AG08395 (cell line): ENCODE results near the gene ZC2HC1C.
"Not testable (repeated sequence)": the region's sequence is repeated elsewhere in the genome, so short reads cannot be mapped to it uniquely, and the experiment has no call there.

Experiments
- DNase-seq: peaks from one replicate; pipeline ENCODE4 v3.0.0; 2012; ENCODE audit warnings: mixed read lengths, low spot score

Gene ZC2HC1C

DNA sequence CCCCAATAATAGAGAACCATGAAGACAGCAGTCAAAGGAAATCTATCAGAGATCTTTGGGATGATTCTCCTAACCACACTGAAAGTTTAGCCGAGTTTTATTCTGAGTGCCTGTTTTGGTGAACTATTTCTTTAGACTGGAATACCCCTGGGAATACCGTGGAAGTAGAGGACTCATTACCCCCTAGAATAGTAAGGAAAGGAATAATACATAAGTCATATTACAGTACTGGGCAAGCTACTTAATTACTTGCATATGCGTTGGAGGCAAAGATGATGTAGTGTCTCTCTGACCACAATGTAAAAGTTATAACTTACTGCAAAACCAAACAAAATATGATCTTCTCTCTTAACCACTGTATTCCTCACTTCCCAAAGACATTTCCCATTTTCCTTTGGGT, 25.5 kb downstream of the ZC2HC1C start:
- DNase-seq, result no peak

DNA sequence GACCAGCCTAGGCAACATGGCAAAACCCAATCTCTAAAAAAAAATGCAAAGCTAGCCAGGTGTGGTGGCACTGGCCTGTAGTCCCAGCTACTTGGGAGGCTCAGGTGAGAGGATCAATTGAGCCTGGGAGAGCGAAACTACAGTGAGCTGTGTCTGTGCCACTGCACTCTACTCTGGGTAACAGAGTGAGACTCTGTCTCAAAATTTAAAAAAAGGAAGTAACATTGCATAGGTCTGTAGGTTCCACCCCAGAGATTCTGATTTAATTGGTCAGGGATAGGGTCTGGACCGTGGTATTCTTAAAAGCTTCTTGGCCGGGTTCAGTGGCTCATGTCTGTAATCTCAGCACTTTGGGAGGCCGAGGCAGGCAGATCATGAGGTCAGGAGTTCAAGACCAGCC, 26.2 kb downstream of the ZC2HC1C start:
- DNase-seq, result no peak

DNA sequence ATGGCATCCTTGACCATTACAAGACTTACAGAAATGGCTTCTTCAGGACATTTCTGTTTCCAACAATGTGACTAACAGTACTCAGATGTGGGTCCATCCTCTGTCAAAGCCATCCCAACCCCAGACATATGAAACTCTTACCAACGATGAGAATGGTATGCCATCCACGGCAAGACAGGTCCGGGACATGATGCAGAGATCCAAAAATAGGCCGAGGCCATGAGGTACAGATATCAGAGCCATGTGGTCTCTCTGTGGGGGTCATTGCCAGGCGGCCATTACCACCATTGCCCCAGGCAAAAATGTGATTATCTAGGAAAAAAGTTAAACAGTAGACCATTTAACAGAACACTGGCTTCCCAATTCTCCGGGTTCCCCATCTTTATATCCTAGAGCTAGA, 27.5 kb downstream of the ZC2HC1C start:
- no peak for DNase-seq

DNA sequence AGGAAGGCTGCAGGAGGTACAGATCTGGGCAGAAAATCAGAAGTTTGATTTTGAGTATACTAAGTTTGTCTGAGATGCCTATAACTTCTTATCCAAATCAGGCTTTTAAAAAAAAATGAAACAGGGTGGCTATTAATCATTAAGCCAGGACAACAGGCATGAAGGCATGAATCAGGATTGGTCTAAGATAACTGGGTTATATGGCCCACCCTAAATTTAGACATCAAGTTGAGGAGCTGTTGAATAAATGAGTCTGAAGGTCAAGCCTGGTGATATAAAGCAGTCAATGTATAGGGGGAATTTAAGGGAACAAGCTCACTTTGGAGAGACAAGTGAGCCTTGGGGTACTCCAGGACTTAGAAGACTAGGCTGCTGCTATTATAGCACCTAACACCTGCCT, 28.8 kb downstream of the ZC2HC1C start:
- DNase-seq, result no peak

DNA sequence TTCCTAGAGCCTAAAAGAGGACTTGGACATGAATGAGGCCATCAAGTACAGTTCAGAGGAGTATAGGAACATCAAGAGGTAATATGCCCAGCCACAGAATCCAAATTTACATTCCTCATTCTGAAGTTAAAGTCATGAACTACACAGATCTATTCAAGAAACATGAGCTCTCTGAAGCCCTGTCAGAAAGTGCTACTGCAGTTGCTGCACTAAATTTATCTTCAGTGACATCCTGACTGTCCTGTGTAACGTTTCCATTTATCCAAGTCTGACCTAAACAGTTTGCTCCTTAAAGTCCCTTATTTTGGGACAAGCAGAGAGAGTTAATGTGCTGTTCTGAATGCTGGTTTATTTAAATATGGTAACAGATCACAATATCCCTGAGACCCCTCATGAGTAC, 29.2 kb downstream of the ZC2HC1C start:
- no peak for DNase-seq

DNA sequence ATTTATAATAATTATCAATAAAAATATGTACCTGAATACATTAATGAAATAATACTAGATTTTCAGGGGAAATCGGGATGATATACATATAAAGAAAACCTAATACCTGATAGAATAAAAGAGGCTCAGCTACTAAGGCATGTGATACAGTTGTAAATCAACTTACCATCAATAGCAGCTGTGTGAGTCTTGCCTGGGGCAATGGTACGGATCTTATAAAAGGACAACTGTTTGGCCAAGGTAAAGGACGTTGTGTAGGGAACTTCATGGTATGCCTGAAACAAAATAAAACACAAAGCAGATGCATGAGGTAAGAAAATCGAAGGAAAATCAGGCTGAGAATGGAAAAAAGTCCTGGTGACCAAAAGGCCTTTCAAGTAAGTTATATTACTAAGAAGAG, 32.0 kb downstream of the ZC2HC1C start:
- no peak for DNase-seq

DNA sequence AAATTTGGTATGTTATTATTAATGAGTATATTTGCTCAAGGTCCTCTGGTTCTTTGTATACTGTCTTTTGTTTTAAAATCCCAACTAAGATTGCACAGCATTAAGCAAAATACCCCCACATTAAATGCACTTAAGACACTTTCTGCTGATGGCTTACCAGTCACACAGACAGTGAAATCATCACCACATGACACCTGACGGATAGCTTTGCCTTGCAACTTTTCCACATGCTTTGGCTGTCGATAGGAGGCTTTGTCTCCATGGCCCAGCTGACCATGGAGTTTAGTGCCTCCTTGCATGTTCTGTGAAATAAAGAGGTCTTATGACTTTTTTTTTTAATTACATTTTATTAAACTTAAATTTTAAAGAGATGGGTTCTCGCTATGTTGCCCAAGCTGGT, 37.7 kb downstream of the ZC2HC1C start:
- no peak for DNase-seq

DNA sequence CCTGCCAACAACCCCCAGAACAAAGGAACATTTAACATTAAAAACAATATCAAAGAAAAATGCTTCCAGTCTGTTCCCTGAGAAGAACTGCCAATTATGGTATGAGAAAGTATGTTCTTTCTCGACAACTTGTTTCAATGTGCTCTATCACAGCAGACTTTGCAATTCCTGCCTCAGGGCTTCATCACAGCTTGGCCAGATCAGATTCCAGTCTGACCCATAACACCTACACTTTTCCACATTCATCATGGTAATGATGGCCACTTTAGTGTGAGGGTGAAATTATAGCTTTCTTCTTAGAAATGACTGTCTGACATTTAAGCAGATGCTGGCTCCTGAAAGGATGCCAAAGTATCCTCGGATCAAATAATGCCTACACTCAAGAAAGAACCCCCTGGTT, 40.4 kb downstream of the ZC2HC1C start:
- DNase-seq, result no peak

DNA sequence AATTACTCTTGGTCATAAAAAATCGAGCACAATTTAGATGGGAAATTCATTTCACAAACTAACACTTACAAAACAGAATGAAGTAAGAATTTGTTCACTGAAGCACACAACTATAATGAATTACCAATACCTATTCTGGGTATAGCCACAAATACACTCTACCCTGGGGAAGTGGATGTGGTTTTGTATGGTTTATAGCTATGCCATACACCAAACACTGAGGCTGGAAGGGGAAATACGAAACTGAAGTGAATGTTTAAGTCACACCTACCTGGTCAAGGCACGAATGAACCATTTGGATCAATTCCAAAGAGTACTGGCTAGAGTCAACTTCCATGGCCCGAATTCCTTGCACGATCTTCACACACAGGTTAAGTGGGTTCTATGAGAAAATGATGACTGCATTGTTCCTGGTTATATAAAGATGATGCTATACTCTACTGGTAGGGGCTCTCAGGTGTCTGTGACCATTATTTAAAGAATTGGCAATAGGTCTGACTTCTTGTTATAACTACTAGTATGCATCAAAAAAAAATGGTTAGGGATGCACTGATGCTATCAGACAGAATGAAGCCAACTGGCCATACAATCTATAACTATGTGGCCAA, 44.6 kb downstream of the ZC2HC1C start:
- DNase-seq, result no peak

DNA sequence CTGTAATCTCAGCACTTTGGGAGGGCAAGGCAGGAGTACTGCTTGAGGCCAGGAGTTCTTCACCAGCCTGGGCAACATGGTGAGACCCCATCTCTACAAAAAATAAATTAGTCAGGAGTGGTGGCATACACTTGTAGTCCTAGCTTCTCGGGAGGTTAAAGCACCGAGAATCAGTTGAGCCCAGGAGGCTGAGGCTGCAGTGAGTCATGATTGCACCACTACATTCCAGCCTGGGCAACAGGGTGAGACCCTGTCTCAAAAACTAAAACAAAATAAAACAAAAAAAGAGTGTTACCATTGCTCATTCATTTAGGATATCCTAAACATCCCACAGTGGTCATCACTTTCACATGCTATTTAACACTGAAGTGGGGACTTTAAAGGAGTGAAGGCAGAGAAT, 49.6 kb downstream of the ZC2HC1C start:
- DNase-seq, result no peak

DNA sequence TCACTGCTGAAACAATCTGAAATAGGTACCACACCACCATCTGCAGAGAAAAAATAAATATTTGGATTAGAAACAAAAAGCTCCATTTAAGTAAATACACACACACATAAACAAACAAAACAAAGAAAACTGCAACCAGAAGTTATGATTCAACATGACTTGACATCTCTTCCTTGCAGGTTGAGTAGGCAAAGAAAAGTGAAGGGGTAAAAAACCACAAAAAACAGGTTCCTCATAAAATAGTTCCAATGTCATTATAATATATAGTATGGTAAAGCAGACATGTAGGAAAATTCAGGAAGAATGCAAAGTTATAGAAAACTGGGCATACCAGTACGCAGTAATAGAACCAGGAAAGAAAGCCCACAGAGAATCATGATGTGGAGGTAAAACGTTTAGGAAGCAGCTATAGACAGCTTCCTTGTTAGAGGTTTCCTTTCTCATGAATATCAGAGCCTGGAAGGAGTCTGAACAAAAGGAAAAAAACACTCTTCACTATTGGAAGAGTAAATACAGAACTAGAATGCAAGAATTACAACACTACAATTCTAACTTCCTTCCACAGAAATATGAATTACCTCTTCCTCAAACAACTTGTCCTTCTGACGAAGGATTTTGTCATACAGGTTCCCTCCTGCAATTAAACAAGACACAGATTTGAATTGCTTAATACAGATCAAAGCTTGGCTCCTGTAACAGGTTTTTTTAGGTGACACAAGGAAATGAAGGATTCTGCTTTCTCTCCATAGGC, 51.3 kb downstream of the ZC2HC1C start:
- DNase-seq, result no peak

DNA sequence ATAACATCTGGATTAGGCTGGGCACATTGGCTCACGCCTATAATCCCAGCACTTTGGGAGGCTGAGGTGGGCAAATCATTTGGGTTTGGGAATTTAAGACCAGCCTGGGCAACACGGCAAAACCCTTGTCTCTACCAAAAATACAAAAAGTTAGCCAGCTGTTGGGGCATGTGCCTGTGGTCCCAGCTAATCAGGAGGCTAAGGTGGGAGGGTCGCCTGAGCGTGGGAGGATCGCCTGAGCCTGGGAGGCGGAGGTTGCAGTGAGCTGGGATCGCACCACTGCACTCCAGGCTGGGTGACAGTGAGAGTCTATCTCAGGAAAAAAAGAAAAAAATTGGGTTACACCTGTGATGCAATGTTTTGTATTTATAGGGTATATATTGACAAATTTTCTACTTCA, 52.1 kb downstream of the ZC2HC1C start:
- no peak for DNase-seq

DNA sequence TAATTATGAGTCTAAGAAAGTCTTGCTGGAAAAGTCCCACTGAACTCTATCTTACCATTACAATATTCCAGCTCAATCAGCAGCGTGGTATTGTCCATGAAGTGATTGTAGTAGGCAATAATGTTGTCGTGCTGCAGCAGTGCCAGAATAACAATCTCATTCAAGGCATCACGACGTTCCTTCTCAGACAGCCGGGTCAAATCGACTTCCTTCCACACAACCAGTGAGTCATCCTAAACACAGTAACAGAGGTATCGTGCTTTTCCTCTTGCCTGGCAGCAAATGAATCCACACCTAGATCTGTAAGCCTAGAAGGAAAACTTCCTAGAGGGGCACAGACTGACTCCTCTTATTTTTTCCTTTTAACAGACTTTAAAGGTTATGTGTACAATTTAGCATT, 54.5 kb downstream of the ZC2HC1C start:
- peak; percentile 46 for DNase-seq

DNA sequence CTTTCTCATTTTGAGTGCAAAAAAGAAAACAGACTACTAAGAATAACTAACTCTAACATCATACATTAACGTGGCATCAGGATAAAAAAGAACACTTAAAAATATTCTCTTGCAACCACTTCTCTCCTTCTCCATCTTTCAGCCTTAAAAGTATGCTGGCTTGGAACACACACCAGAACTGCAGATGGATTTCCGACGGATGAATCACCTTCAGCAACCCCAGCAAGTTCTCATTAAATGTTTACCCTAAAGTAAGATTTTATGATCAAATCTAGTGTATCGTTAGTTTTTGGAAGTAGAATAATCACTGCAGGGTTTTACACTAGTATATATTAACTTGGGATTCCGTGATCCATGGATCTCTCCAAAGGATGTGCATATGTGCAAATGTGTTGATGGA, 56.2 kb downstream of the ZC2HC1C start:
- DNase-seq, result peak; percentile 66

DNA sequence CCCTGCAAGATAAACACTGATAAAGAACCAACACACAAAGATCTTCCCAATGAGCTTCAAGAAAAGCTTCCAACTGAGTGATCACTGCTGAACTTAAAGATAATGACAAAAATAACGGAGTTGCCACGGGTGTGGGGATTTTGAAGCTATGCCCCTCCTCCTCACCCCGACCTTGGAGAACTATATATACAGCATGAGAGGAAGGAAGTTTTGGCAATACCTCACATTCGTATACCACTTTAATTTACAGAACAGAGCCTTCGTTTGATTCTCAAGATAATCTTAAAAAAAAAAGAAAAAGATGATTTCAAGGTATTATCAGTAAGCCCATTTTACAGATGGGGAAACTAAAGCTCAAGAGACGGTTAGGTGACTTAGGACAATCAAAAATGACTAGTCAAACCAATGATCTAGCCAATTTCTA, 56.7 kb downstream of the ZC2HC1C start:
- DNase-seq, result no peak

DNA sequence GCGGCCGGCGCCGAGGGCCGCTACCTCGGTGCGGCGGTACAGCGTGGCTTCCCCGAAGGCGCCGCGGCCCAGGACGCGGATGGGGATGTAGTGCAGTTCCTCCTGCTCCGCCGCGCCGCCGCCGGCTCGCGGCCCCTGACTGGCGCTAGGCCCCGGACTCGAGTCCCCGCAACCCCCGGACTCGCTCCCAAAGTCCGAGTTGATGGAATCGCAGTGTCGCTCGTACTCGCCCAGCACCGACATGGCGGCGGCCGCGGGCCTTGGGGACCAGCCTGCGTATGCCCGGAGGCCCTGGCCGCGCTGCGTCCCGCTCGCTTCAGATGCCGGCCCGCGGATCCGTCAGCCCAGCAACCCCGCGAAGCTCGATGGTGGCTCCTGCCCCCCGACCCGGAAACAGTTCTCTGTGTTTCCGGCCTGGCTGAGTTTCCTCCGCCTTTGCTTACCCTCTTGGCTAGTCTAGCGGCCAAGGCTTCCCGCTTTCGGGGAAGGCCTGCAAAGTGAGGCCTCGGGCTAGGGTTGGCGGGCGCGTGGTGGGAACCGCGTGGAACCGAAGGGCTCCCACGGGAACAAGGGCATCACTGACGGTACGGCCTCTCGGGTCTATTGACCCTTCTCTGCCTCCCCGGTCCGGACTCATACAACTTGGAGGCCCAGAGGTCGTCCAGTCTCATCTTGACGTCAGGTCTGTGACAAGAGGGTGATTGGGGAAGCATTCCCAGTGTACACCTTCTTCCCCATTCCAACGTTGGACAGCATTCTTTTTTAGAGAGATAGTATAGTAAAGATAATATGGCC, 57.4 kb downstream of the ZC2HC1C start, which contains the start of gene NEK9:
TSS of gene NEK9 (minus strand) at position 370 of the 795 bp plus-strand sequence. CDS start at position 243, 127 bp downstream.
- DNase-seq, result peak; percentile 90

DNA sequence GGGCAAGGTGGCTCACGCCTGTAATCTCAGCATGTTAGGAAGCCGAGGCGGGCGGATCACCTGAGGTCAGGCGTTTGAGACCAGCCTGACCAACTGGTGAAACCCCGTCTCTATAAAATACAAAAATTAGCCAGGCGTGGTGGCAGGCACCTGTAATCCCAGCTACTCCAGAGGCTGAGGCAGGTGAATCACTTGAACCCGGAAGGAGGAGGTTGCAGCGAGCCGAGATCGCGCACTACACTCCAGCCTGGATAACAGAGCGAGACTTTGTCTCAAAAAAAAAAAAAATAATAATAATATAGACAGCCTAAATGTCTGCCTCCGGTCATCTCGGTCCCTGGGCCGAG, 58.0 kb downstream of the ZC2HC1C start:
- DNase-seq, result not testable (repeated sequence)

DNA sequence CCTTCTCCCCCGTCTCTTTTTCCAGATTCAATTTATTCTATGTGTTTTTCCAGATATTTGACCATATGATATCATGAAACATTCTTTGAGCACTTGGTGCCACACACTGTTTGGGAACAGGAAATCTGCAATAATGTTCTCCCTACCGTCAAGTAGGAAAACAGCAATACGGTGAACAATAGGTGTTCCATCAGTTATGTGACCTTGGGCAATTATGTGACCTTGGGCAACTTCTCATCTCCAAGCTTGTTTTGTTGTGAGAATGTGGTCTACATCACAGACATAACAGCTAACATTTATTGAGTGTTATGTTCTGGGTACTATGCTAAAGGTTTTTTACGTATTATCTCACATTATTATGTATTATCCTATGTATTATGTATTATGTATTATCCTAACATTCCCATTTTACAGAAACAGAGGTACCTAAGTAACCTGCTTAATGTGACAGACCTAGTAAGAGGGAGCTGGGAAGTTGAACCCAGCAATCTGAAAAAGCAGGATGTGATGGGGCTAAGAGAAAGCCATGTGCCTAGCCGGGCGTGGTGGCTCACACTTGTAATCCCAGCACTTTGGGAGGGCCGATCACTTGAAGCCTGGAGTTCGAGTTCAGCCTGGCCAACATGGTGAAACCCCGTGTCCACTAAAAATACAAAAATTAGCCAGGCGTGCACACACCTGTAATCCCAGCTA, 58.6 kb downstream of the ZC2HC1C start:
- DNase-seq, result no peak

DNA sequence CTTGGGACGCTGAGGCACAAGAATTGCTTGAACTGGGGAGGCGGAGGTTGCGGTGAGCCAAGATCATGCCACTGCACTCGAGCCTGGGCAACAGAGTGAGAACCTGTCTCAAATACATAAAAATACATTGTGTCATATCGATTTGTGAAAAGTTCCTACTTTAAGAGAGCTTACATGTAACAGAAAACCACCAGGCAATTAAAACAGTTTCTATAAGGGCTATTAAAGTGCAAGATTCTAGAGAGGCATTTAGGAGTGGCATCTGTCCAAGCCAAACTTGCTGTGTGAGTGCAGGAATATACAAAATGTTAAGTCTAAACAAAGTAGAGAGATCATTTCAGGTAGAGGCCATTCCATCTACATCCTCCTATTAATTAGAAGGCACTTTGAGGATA, 59.2 kb downstream of the ZC2HC1C start:
- no peak for DNase-seq
